Gastroesophageal sphincter (tissue), 4 donors: ENCODE results near the gene HMOX2. TPM values are rescaled to one million over a fixed set of nuclear protein-coding genes. Genes with fewer than 3 reads are reported as not detected.

Experiments
- ATAC-seq: fragments of 150-250 bp; one replicate; pipeline ENCODE4 v1.9.1; 2016; ENCODE audit warnings: mild to moderate bottlenecking, moderate library complexity
- H3K27ac ChIP-seq, 4 donors: fragments of 200-600 bp; sonication (generic) in 3 of 4; 1 replicate in 3 of 4; 2 replicates in 1 of 4; pipeline ENCODE4 v1.5.1; 2016 to 2019
- H3K27me3 ChIP-seq: fragments of 200-600 bp; sonication (generic); one replicate; pipeline ENCODE4 v1.5.1; 2019
- H3K36me3 ChIP-seq, 2 donors: fragments of 200-600 bp; sonication (generic); one replicate each; pipeline ENCODE4 v1.5.1; 2019; ENCODE audit warnings: control low read depth in 1 of 2
- H3K4me1 ChIP-seq, 3 donors: fragments of 200-600 bp; sonication (generic); 1 replicate in 2 of 3; 2 replicates in 1 of 3; pipeline ENCODE4 v1.5.1; 2016 to 2019; ENCODE audit warnings: control low read depth in 2 of 3
- H3K4me3 ChIP-seq, 2 donors: fragments of 200-600 bp; sonication (generic); one replicate each; pipeline ENCODE4 v1.5.1; 2019; ENCODE audit warnings: mild to moderate bottlenecking in 1 of 2, moderate library complexity in 1 of 2
- H3K9me3 ChIP-seq, 3 donors: fragments of 200-600 bp; sonication (generic); one replicate each; pipeline ENCODE4 v1.5.1; 2017 to 2019; ENCODE audit warnings: control low read depth in 2 of 3
- EP300 ChIP-seq: sonication (generic); formaldehyde crosslinking; IDR thresholded peaks from one replicate; pipeline ENCODE4 v1.6.1; 2017; ENCODE audit warnings: antibody characterized with exemption, mild to moderate bottlenecking
- POLR2A ChIP-seq, 2 donors: fragments of 450-650 bp; IDR thresholded peaks; one replicate each; pipeline ENCODE4 v1.6.1; 2017; ENCODE audit warnings: antibody characterized with exemption in 2 of 2, mild to moderate bottlenecking in 2 of 2, moderate library complexity in 1 of 2
- POLR2AphosphoS5 ChIP-seq: sonication (generic); formaldehyde crosslinking; IDR thresholded peaks from one replicate; pipeline ENCODE4 v1.6.1; 2017; ENCODE audit warnings: antibody characterized with exemption
- WGBS, 2 donors: methylation state at CpG; one replicate each; pipeline ENCODE4 v1.1.5; 2018; ENCODE audit warnings: low coverage in 1 of 2; 5-methylcytosine and 5-hydroxymethylcytosine counted together
- total RNA-seq, 4 donors: library from RNA; depleted of rRNA; stranded (reverse); fragments of >200 nt; gene quantifications; one replicate each; pipeline ENCODE4 v1.1.0, GENCODE V29; 2016
- TF ChIP-seq, protein P1 (sequence below), 4 experiments: fragments of 200-600 bp in 2 of 4; fragments of 450-650 bp in 2 of 4; sonication (generic) in 1 of 4; IDR thresholded peaks; one replicate each; pipeline ENCODE4 v1.5.1; 2017 to 2019; ENCODE audit warnings: antibody characterized with exemption in 4 of 4, mild to moderate bottlenecking in 2 of 4, moderate library complexity in 2 of 4

The HMOX2 gene
- total RNA-seq, 4 donors from 2014 or later = 26.3 to 66.3 (median 36.2) TPM

DNA sequence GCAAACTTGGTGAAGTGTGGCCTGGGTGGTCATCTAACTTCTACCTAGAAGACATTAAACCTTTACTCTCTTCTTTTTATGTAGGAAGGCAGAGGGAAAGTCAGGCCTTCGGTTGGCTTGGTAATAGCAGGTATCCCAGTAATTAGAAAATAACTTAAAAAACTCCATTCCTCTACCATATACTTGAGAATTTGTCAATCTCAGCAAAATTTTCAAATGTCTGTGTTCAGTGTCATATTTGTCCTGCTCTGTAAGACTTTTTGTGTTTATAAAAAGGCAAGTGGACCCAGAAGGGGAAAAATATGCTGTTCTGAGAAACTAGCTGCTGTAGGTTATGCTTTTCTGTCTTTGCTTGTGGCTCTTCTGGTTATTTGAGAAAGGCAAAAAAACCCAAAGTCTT is 5.8 kb downstream of the HMOX2 start:
- no peak for ATAC-seq
- no peak for TF ChIP-seq EP300
- TF ChIP-seq POLR2AphosphoS5 = no peak
- TF ChIP-seq POLR2A (IDR thresholded peaks at IDR 0.05) = no peak
- TF ChIP-seq, protein P1, sequence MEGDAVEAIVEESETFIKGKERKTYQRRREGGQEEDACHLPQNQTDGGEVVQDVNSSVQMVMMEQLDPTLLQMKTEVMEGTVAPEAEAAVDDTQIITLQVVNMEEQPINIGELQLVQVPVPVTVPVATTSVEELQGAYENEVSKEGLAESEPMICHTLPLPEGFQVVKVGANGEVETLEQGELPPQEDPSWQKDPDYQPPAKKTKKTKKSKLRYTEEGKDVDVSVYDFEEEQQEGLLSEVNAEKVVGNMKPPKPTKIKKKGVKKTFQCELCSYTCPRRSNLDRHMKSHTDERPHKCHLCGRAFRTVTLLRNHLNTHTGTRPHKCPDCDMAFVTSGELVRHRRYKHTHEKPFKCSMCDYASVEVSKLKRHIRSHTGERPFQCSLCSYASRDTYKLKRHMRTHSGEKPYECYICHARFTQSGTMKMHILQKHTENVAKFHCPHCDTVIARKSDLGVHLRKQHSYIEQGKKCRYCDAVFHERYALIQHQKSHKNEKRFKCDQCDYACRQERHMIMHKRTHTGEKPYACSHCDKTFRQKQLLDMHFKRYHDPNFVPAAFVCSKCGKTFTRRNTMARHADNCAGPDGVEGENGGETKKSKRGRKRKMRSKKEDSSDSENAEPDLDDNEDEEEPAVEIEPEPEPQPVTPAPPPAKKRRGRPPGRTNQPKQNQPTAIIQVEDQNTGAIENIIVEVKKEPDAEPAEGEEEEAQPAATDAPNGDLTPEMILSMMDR (IDR thresholded peaks at IDR 0.05) = no peak

DNA sequence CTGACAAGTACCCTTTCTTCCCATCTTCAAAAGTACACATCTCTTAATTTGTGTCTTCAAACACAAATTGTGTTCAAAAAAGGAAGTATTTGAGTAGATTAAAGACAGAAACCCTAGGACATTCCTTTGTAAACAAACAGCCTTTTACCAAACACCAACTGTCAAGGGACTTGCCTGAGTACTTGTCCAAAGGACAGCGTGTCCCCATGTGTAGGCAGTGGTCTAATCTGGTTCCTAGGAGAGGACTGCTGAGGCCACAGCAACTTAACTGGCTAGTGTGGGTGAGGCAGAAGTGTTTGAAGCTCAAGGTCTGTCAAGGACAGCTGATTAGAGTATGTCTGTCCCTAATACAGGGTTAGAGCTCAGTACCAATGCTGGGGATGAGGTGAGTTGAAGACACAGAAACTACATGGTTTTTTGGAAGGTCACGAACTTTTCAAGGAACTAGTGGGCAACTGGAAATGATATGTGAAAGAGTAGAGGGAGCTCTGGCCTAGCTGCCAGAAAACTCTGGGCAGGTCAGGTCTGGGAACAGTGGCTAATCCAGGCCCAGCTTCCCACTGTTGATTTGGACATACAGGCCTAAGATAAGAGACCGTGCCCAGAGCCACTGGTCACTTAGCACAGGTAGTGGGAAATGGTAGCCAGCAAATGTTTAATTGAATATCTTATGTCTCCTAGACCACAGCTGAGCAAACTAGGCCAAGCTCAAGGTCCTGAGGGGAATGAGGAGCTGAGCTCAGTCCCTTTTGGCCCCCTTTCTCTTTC is 10.1 kb downstream of the HMOX2 start:
- Histone ChIP-seq H3K36me3 (peaks cover 0 to 49% of the 10 kb centered on the region in 2 donors), H3K4me3 (no peak overlapping the region), H3K4me1 (peaks cover 0 to 23% (median 0%) of the 10 kb centered on the region in 3 donors), H3K27ac (peak overlapping the region in 3 of 4 donors; percentile 55 to 62 (median 56)), H3K9me3 (no peaks in the 10 kb centered on the region), H3K27me3 (no peaks in the 10 kb centered on the region)
- TF ChIP-seq POLR2AphosphoS5 = no peak
- WGBS, 2 donors = 80 to 89% methylated on average over 1 to 3 of the region's 3 CpGs
- peak; percentile 48 for ATAC-seq

More for the DNA sequence above, 5.8 kb downstream of the HMOX2 start:
- no peaks in the 10 kb centered on the region for H3K9me3 ChIP-seq
- H3K27me3 ChIP-seq = no peaks in the 10 kb centered on the region
- peaks cover 0 to 33% of the 10 kb centered on the region in 2 donors for H3K36me3 ChIP-seq
- peaks cover 0 to 27% (median 8%) of the 10 kb centered on the region in 3 donors for H3K4me1 ChIP-seq
- no peak overlapping the region for H3K27ac ChIP-seq
- 81 to 93% methylated on average over 1 of the region's 1 CpG for WGBS, 2 donors
- no peak overlapping the region for H3K4me3 ChIP-seq

DNA sequence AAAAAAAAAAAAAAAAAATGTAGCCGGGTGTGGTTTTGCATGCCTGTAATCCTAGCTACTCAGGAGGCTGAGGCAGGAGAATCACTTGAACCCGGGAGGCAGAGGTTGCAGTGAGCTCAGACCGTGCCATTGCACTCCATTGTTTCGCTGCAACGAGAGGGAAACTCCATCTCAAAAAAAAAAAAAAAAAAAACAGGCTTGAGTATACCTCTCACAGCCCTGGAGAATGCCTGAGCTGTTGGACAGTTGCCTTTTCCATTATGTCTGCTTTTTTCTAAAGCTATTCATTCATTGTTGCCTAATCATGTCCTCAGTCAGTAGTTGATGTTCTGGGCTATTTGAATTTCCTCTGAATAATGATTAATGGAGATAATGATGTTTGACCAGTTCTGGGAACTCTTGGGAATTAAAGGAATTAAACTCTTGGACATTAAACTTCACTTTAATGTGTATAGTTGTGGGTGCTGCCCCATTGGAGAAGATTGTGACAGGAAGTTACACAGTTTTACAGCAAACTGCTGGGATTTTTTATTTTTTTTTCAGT is 11.8 kb downstream of the HMOX2 start:
- Histone ChIP-seq H3K27me3 (no peaks in the 10 kb centered on the region), H3K4me1 (peaks cover 0 to 20% (median 0%) of the 10 kb centered on the region in 3 donors), H3K9me3 (no peaks in the 10 kb centered on the region), H3K36me3 (peaks cover 0 to 49% of the 10 kb centered on the region in 2 donors), H3K27ac (peak overlapping the region in 2 of 4 donors; percentile 1 to 56), H3K4me3 (no peak overlapping the region)
- no peak for ATAC-seq
- WGBS, 2 donors = 56 to 75% methylated on average over 4 to 5 of the region's 5 CpGs
- TF ChIP-seq EP300 (no peak), POLR2A (IDR thresholded peaks at IDR 0.05) (no peak), POLR2AphosphoS5 (no peak)
- TF ChIP-seq, protein P1 (IDR thresholded peaks at IDR 0.05) = no peak

DNA sequence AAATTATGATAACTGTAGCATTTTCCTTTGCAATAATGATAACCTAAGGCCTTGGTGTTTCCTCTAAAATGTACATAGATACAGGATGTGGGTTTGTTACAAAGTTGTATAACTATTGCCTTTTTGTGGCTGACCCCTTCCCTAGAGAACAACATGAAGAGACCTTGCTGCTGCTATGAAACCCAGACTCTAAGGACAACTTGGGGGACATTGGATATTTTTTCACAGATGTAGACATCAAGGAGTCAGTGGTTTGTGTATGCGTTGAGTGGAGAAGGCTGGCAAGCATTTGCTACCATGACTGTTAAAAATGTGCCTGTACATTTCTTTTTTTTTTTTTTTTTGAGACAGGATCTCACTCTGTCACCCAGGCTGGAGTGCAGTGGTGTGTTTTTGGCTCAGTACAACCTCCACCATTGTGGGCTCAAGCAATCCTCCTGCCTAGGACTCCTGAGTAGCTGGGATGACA is 12.3 kb downstream of the HMOX2 start:
- no peak for ATAC-seq
- peak overlapping the region in 2 of 4 donors; percentile 1 to 5 for H3K27ac ChIP-seq
- H3K4me1 ChIP-seq = peaks cover 0 to 20% (median 0%) of the 10 kb centered on the region in 3 donors
- no peak overlapping the region for H3K4me3 ChIP-seq
- TF ChIP-seq EP300 (no peak), POLR2A (IDR thresholded peaks at IDR 0.05) (no peak), POLR2AphosphoS5 (no peak)
- TF ChIP-seq, protein P1 (IDR thresholded peaks at IDR 0.05) = no peak
- H3K27me3 ChIP-seq = no peaks in the 10 kb centered on the region
- H3K36me3 ChIP-seq = peaks cover 0 to 45% of the 10 kb centered on the region in 2 donors
- WGBS, 2 donors = 83 to 91% methylated on average over 1 of the region's 1 CpG
- no peaks in the 10 kb centered on the region for H3K9me3 ChIP-seq

DNA sequence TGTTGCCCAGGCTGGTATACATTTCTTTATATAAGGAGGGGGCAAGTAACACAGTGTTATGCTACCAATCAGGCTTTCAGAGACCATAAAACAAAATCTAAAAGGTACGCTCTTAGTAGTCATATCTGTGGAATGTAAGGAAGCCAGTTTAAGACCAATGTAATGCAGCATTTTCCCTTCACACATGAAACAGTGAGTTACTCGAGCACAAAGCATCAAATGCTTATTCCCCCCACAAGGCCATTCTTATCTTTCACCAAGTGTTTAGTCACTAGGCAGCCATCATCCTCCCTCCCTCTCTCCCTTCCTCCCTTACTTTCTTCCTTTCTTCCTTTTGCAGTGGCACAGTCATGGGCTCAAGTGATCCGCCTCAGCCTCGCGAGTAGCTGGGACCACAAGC is 12.8 kb downstream of the HMOX2 start:
- TF ChIP-seq POLR2AphosphoS5 (no peak), EP300 (no peak), POLR2A (IDR thresholded peaks at IDR 0.05) (no peak)
- TF ChIP-seq, protein P1 (IDR thresholded peaks at IDR 0.05) = no peak
- Histone ChIP-seq H3K27me3 (no peaks in the 10 kb centered on the region), H3K9me3 (no peaks in the 10 kb centered on the region), H3K27ac (no peak overlapping the region), H3K36me3 (peaks cover 0 to 40% of the 10 kb centered on the region in 2 donors), H3K4me3 (no peak overlapping the region), H3K4me1 (peaks cover 0 to 20% (median 0%) of the 10 kb centered on the region in 3 donors)
- WGBS, 2 donors = 88 to 91% methylated on average over 5 of the region's 5 CpGs
- ATAC-seq = no peak
